Sigmoid colon (tissue), 4 donors: Measurements from ENCODE around the gene CARMIL1.

ENCODE experiments used
- CTCF ChIP-seq, 4 experiments: fragments of 450-650 bp in 3 of 4; fragments of 200-600 bp in 1 of 4; IDR thresholded peaks; one replicate each; pipeline ENCODE4 v1.5.1; 2016 to 2019; ENCODE audit warnings: antibody characterized with exemption in 4 of 4, mild to moderate bottlenecking in 3 of 4, moderate library complexity in 2 of 4
- EP300 ChIP-seq, 4 donors: sonication (generic); formaldehyde crosslinking; IDR thresholded peaks; one replicate each; pipeline ENCODE4 v1.6.1; 2017; ENCODE audit warnings: antibody characterized with exemption in 4 of 4
- POLR2A ChIP-seq, 2 donors: fragments of 450-650 bp; IDR thresholded peaks; one replicate each; pipeline ENCODE4 v1.6.1; 2016; ENCODE audit warnings: antibody characterized with exemption in 2 of 2, mild to moderate bottlenecking in 2 of 2, moderate library complexity in 2 of 2

- TF ChIP-seq POLR2A (IDR thresholded peaks at IDR 0.05) (no peak), CTCF (IDR thresholded peaks at IDR 0.05) (no peak), EP300 (IDR thresholded peaks at IDR 0.05) (no peak)
Observed at GRCh38 chr6:25508051-25508450, 228.9 kb downstream of the CARMIL1 start.
